Neural progenitor cell (in vitro differentiated cells): Measurements from ENCODE around the gene SLIT1. TPM values are rescaled to one million over a fixed set of nuclear protein-coding genes. Genes with fewer than 3 reads are reported as not detected.

Experiments used
- DNase-seq: peaks from one replicate; pipeline ENCODE4 v3.0.0-alpha.2; 2016; ENCODE audit warnings: low spot score
- H2AFZ ChIP-seq: fragments of 200-600 bp; sonication (generic); replicated peaks from 2 replicates; pipeline ENCODE4 v1.6.1; 2016; ENCODE audit warnings: antibody characterized with exemption
- H3F3A ChIP-seq: fragments of 200-600 bp; sonication (generic); 2 replicates; pipeline ENCODE4 v1.6.1; 2016; ENCODE audit warnings: antibody characterized with exemption, low read depth
- H3K27ac ChIP-seq: fragments of 200-600 bp; sonication (generic); 2 replicates; pipeline ENCODE4 v1.5.1; 2016; ENCODE audit warnings: mild to moderate bottlenecking
- H3K27me3 ChIP-seq: fragments of 200-600 bp; sonication (generic); 2 replicates; pipeline ENCODE4 v1.6.1; 2016; ENCODE audit warnings: mild to moderate bottlenecking, moderate library complexity
- H3K36me3 ChIP-seq: fragments of 200-600 bp; sonication (generic); 2 replicates; pipeline ENCODE4 v1.5.1; 2016
- H3K4me1 ChIP-seq: fragments of 200-600 bp; sonication (generic); 2 replicates; pipeline ENCODE4 v1.6.1; 2016; ENCODE audit warnings: mixed run types
- H3K4me2 ChIP-seq: fragments of 200-600 bp; sonication (generic); 2 replicates; pipeline ENCODE4 v1.6.1; 2016
- H3K4me3 ChIP-seq: fragments of 200-600 bp; sonication (generic); 2 replicates; pipeline ENCODE4 v1.5.1; 2016
- H3K79me2 ChIP-seq: fragments of 200-600 bp; sonication (generic); 2 replicates; pipeline ENCODE4 v1.6.1; 2016; ENCODE audit warnings: low read depth
- H3K9ac ChIP-seq: fragments of 200-600 bp; sonication (generic); 2 replicates; pipeline ENCODE4 v1.6.1; 2016
- H3K9me3 ChIP-seq: fragments of 200-600 bp; sonication (generic); 2 replicates; pipeline ENCODE4 v1.5.1; 2016; ENCODE audit warnings: low read depth
- H4K20me1 ChIP-seq: fragments of 200-600 bp; sonication (generic); 2 replicates; pipeline ENCODE4 v1.6.1; 2016; ENCODE audit warnings: low read depth
- H3K27ac Mint-ChIP-seq: 3 replicates; pipeline ENCODE4 v1.8.0; 2021; ENCODE audit warnings: mixed read lengths
- H3K27me3 Mint-ChIP-seq: 2 replicates; pipeline ENCODE4 v1.8.0; 2022; ENCODE audit warnings: low read depth, mild to moderate bottlenecking, inconsistent platforms, moderate library complexity, mixed read lengths; ENCODE audit not compliant: insufficient read depth
- H3K36me3 Mint-ChIP-seq: 3 replicates; pipeline ENCODE4 v1.8.0; 2021; ENCODE audit warnings: mixed read lengths
- H3K4me1 Mint-ChIP-seq: 3 replicates; pipeline ENCODE4 v1.8.0; 2021; ENCODE audit warnings: mixed read lengths
- H3K4me3 Mint-ChIP-seq: 3 replicates; pipeline ENCODE4 v1.8.0; 2021; ENCODE audit warnings: mild to moderate bottlenecking, moderate library complexity, mixed read lengths
- H3K9me3 Mint-ChIP-seq: 3 replicates; pipeline ENCODE4 v1.8.0; 2020; ENCODE audit warnings: mixed read lengths
- EZH2 ChIP-seq: fragments of 200-600 bp; sonication (generic); IDR thresholded peaks from 2 replicates; pipeline ENCODE4 v1.6.1; 2017; ENCODE audit warnings: antibody characterized with exemption, mild to moderate bottlenecking, moderate library complexity
- EZH2phosphoT487 ChIP-seq: fragments of 200-600 bp; sonication (generic); IDR thresholded peaks from 2 replicates; pipeline ENCODE4 v1.6.1; 2017; ENCODE audit warnings: antibody characterized with exemption
- total RNA-seq: library from RNA; depleted of rRNA; stranded (reverse); fragments of >200 nt; gene quantifications from 2 replicates; pipeline ENCODE4 v1.2.3, GENCODE V29; 2015; ENCODE audit warnings: low replicate concordance
- TF ChIP-seq, protein P1 (sequence below): fragments of 200-600 bp; sonication (generic); IDR thresholded peaks from 2 replicates; pipeline ENCODE4 v1.5.1; 2017; ENCODE audit warnings: antibody characterized with exemption, mild to moderate bottlenecking

The SLIT1 gene
- total RNA-seq, 1 donor from 2014 or later: 0.92 TPM

DNA sequence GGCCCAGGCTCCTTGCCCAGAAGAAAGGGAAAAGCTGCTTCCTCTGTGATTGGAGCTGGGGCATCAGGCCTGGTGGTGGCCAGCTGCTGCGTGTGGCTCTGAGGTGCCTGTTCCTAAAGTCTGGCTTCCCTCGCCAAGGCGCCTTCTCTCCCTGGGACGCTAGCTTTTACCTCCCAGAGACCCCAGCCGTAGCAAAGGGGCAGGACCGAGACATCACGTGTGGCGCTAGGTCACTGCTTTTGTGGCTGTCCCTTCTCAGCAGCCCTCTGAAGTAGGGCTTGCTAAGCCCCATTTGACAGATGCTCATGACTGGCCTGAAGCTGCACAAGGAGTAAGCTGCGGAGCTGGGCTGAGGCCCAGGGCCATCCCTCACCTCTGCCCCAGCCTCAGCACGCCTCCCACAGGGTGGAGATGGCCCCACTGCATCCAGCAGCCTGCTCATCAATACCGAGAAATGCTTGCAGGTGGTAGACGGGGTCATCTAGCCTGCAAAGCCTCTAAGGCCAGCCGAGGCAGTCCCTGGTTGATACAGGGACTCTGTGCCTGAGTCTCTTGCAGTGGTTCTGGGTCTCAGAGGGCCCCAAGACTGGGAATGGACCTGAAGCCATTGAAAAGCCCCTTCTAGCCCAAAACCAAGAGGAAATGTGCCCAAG, 182.5 kb downstream of the SLIT1 start:
- H3K36me3 Mint-ChIP-seq: no peaks in the 10 kb centered on the region
- no peaks in the 10 kb centered on the region for H3K36me3 ChIP-seq
- no peak overlapping the region for H3K9ac ChIP-seq
- H3K4me2 ChIP-seq: no peak overlapping the region
- H3K4me3 ChIP-seq: no peak overlapping the region
- no peaks in the 10 kb centered on the region for H3K9me3 ChIP-seq
- TF ChIP-seq, protein P1, sequence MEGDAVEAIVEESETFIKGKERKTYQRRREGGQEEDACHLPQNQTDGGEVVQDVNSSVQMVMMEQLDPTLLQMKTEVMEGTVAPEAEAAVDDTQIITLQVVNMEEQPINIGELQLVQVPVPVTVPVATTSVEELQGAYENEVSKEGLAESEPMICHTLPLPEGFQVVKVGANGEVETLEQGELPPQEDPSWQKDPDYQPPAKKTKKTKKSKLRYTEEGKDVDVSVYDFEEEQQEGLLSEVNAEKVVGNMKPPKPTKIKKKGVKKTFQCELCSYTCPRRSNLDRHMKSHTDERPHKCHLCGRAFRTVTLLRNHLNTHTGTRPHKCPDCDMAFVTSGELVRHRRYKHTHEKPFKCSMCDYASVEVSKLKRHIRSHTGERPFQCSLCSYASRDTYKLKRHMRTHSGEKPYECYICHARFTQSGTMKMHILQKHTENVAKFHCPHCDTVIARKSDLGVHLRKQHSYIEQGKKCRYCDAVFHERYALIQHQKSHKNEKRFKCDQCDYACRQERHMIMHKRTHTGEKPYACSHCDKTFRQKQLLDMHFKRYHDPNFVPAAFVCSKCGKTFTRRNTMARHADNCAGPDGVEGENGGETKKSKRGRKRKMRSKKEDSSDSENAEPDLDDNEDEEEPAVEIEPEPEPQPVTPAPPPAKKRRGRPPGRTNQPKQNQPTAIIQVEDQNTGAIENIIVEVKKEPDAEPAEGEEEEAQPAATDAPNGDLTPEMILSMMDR: no peak
- TF ChIP-seq EZH2 (no peak), EZH2phosphoT487 (no peak)
- H3K27ac ChIP-seq: no peak overlapping the region
- H3K79me2 ChIP-seq: no peaks in the 10 kb centered on the region
- H3F3A ChIP-seq: no peaks in the 10 kb centered on the region
- H3K9me3 Mint-ChIP-seq: peaks cover 17% of the 10 kb centered on the region
- H2AFZ ChIP-seq: no peak overlapping the region
- H3K27me3 ChIP-seq: no peaks in the 10 kb centered on the region
- no peaks in the 10 kb centered on the region for H3K4me1 Mint-ChIP-seq
- H3K27ac Mint-ChIP-seq: no peak overlapping the region
- H4K20me1 ChIP-seq: no peaks in the 10 kb centered on the region
- no peak for DNase-seq
- no peak overlapping the region for H3K4me3 Mint-ChIP-seq
- H3K4me1 ChIP-seq: no peaks in the 10 kb centered on the region
- H3K27me3 Mint-ChIP-seq: peaks cover 5% of the 10 kb centered on the region

DNA sequence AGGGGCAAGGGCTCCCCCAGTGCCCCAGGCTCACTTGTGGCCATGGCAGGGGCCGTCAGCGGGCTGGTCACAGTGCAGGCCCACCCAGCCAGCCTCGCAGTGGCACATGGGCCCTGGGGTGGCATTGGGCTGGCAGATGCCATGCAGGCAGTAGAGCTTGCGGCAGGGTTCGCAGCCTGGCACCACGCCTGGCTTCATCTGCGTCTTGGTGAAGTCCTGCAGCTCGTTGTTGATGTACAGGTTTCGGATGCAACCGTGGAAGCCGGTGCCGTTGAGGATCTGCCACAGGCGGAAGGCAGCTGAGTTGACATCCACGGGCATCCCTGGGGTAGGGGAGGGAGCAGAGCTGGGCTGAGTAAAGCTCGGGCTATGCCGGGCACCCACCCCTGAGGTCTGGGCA, 183.1 kb downstream of the SLIT1 start:
- Histone ChIP-seq H3K79me2 (no peaks in the 10 kb centered on the region), H3K9me3 (no peaks in the 10 kb centered on the region), H3K27me3 (no peaks in the 10 kb centered on the region), H3K4me3 (no peak overlapping the region), H3K9ac (no peak overlapping the region), H2AFZ (no peak overlapping the region), H3K4me2 (no peak overlapping the region), H3F3A (no peaks in the 10 kb centered on the region), H4K20me1 (no peaks in the 10 kb centered on the region), H3K4me1 (no peaks in the 10 kb centered on the region), H3K36me3 (no peaks in the 10 kb centered on the region), H3K27ac (no peak overlapping the region)
- H3K36me3 Mint-ChIP-seq: no peaks in the 10 kb centered on the region
- H3K4me1 Mint-ChIP-seq: no peaks in the 10 kb centered on the region
- H3K27me3 Mint-ChIP-seq: peaks cover 5% of the 10 kb centered on the region
- TF ChIP-seq, protein P1: no peak
- no peak for TF ChIP-seq EZH2phosphoT487
- no peak for TF ChIP-seq EZH2
- no peak overlapping the region for H3K27ac Mint-ChIP-seq
- peaks cover 13% of the 10 kb centered on the region for H3K9me3 Mint-ChIP-seq
- H3K4me3 Mint-ChIP-seq: no peak overlapping the region
- DNase-seq: no peak

DNA sequence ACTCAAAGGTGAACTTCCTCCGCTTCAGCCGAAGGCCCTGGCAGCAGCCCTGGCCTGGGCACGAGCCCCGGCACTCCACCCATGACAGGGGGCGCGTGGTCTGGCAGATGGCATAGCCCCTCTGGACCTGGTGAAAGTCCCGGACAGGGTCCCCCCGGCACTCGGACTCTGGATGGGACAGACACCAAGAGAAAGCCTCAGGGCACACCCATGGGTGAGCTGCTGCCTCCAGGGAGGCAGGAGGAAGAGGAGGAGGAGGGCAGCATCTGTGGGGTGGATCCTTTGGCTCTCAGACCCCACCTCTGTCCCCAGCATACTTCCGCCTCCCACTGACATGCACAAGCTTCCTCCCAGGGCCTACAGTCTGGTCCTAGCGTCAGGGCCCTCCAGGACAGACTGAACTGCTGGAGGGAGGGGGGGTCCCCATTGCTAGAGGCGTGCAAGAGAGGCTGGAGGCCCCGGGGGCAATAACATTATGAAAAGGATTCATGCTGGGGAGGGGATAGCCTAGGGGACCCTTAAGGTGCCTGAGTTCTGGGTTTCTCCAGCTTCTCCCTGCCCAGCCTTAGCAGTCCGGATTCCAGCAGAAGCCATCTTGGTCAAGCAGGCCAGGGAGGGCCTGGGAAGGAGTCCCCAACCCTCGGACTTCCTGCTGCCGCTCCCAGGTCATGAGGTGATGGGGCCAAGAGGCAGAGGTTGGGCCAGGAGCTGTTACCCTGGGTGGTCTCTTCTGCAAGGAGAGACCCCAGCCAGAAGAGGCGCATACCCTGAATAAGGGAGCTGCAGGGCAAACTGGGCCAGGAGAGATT, 184.4 kb downstream of the SLIT1 start:
- Histone ChIP-seq H3K4me2 (no peak overlapping the region), H3K9me3 (no peaks in the 10 kb centered on the region), H3K27me3 (no peaks in the 10 kb centered on the region), H3K36me3 (no peaks in the 10 kb centered on the region), H4K20me1 (no peaks in the 10 kb centered on the region), H3K27ac (no peak overlapping the region), H3F3A (no peaks in the 10 kb centered on the region), H3K9ac (no peak overlapping the region), H3K79me2 (no peaks in the 10 kb centered on the region), H3K4me3 (no peak overlapping the region), H2AFZ (no peak overlapping the region), H3K4me1 (no peaks in the 10 kb centered on the region)
- TF ChIP-seq EZH2phosphoT487: no peak
- no peak for TF ChIP-seq EZH2
- TF ChIP-seq, protein P1: no peak
- no peaks in the 10 kb centered on the region for H3K4me1 Mint-ChIP-seq
- H3K9me3 Mint-ChIP-seq: peaks cover under 1% of the 10 kb centered on the region
- peaks cover 4% of the 10 kb centered on the region for H3K27me3 Mint-ChIP-seq
- H3K27ac Mint-ChIP-seq: no peak overlapping the region
- no peaks in the 10 kb centered on the region for H3K36me3 Mint-ChIP-seq
- no peak for DNase-seq
- H3K4me3 Mint-ChIP-seq: no peak overlapping the region
